Ascending aorta (tissue), 2 donors: ENCODE results near the gene LIMCH1. TPM values are rescaled to one million over a fixed set of nuclear protein-coding genes. Genes with fewer than 3 reads are reported as not detected.

Source experiments
- DNase-seq, 2 donors: peaks; one replicate each; pipeline ENCODE4 v3.0.0-alpha.2; 2019; ENCODE audit warnings: low spot score in 2 of 2
- H3K27ac ChIP-seq, 2 donors: fragments of 200-600 bp; sonication (generic); one replicate each; pipeline ENCODE4 v1.5.1; 2016 to 2017; ENCODE audit warnings: mild to moderate bottlenecking in 1 of 2
- H3K27me3 ChIP-seq: fragments of 200-600 bp; sonication (generic); one replicate; pipeline ENCODE4 v1.5.1; 2017
- H3K36me3 ChIP-seq, 2 donors: fragments of 200-600 bp; sonication (generic); one replicate each; pipeline ENCODE4 v1.5.1; 2016
- H3K4me1 ChIP-seq, 2 donors: fragments of 200-600 bp; sonication (generic); one replicate each; pipeline ENCODE4 v1.5.1; 2016 to 2017; ENCODE audit warnings: mild to moderate bottlenecking in 1 of 2
- H3K4me3 ChIP-seq, 2 donors: fragments of 200-600 bp; sonication (generic); one replicate each; pipeline ENCODE4 v1.5.1; 2016 to 2017; ENCODE audit warnings: mild to moderate bottlenecking in 1 of 2
- H3K9me3 ChIP-seq, 2 donors: fragments of 200-600 bp; sonication (generic); one replicate each; pipeline ENCODE4 v1.5.1; 2016
- CTCF ChIP-seq, 3 experiments: fragments of 200-600 bp in 2 of 3; fragments of 450-650 bp in 1 of 3; sonication (generic) in 2 of 3; IDR thresholded peaks; one replicate each; pipeline ENCODE4 v1.5.1; 2016 to 2019; ENCODE audit warnings: antibody characterized with exemption in 3 of 3, mild to moderate bottlenecking in 1 of 3, moderate library complexity in 1 of 3
- intact Hi-C: fragments of 100-400 bp; cut with DNase I; formaldehyde crosslinking; loops from one replicate; pipeline ENCODE4 v1.15.1; 2023
- total RNA-seq: library from RNA; depleted of rRNA; stranded (reverse); fragments of >200 nt; gene quantifications from one replicate; pipeline ENCODE4 v1.1.0, GENCODE V29; 2016

LIMCH1 gene
- total RNA-seq, 1 donor from 2014 or later = 44.4 TPM

GRCh38 chr4:41714364-41715000 lies 176.5 kb downstream of the LIMCH1 start:
- no peak for TF ChIP-seq CTCF (IDR thresholded peaks at IDR 0.05)
- no peaks in the 10 kb centered on the region for H3K36me3 ChIP-seq

GRCh38 chr4:41715155-41715554 lies 177.2 kb downstream of the LIMCH1 start:
- Histone ChIP-seq H3K4me1 (no peaks in the 10 kb centered on the region), H3K27ac (no peak overlapping the region), H3K27me3 (no peaks in the 10 kb centered on the region), H3K4me3 (no peak overlapping the region), H3K9me3 (no peaks in the 10 kb centered on the region), H3K36me3 (no peaks in the 10 kb centered on the region)
- intact Hi-C loops = no loop called here
- no peak for DNase-seq
- no peak for TF ChIP-seq CTCF (IDR thresholded peaks at IDR 0.05)

More at GRCh38 chr4:41714364-41715000, 176.5 kb downstream of the LIMCH1 start:
- H3K4me1 ChIP-seq = no peaks in the 10 kb centered on the region
- no peak overlapping the region for H3K27ac ChIP-seq
- intact Hi-C loops = no loop called here
- no peak overlapping the region for H3K4me3 ChIP-seq
- no peaks in the 10 kb centered on the region for H3K9me3 ChIP-seq
- no peaks in the 10 kb centered on the region for H3K27me3 ChIP-seq
- no peak for DNase-seq

- no peak for DNase-seq
- Histone ChIP-seq H3K4me3 (no peak overlapping the region), H3K4me1 (no peaks in the 10 kb centered on the region), H3K36me3 (no peaks in the 10 kb centered on the region), H3K27ac (no peak overlapping the region), H3K9me3 (no peaks in the 10 kb centered on the region), H3K27me3 (no peaks in the 10 kb centered on the region)
- intact Hi-C loops = no loop called here
- TF ChIP-seq CTCF (IDR thresholded peaks at IDR 0.05) = no peak
Measured at GRCh38 chr4:41718907-41719306, 180.9 kb downstream of the LIMCH1 start.

GRCh38 chr4:41719417-41719816 lies 181.5 kb downstream of the LIMCH1 start:
- DNase-seq = no peak
- Histone ChIP-seq H3K27ac (no peak overlapping the region), H3K36me3 (no peaks in the 10 kb centered on the region), H3K4me3 (no peak overlapping the region), H3K9me3 (no peaks in the 10 kb centered on the region), H3K27me3 (no peaks in the 10 kb centered on the region), H3K4me1 (no peaks in the 10 kb centered on the region)
- TF ChIP-seq CTCF (IDR thresholded peaks at IDR 0.05) = no peak
- intact Hi-C loops = no loop called here

GRCh38 chr4:41722181-41722580 lies 184.2 kb downstream of the LIMCH1 start:
- Histone ChIP-seq H3K4me3 (no peak overlapping the region), H3K9me3 (no peaks in the 10 kb centered on the region), H3K4me1 (no peaks in the 10 kb centered on the region), H3K27me3 (no peaks in the 10 kb centered on the region), H3K27ac (no peak overlapping the region), H3K36me3 (no peaks in the 10 kb centered on the region)
- TF ChIP-seq CTCF (IDR thresholded peaks at IDR 0.05) = no peak
- no peak for DNase-seq
- intact Hi-C loops = no loop called here

GRCh38 chr4:41723286-41723685 lies 185.3 kb downstream of the LIMCH1 start:
- H3K4me1 ChIP-seq = no peaks in the 10 kb centered on the region
- no peak overlapping the region for H3K4me3 ChIP-seq
- H3K27ac ChIP-seq = no peak overlapping the region
- no peaks in the 10 kb centered on the region for H3K36me3 ChIP-seq
- H3K9me3 ChIP-seq = no peaks in the 10 kb centered on the region
- no peak for TF ChIP-seq CTCF (IDR thresholded peaks at IDR 0.05)
- intact Hi-C loops = no loop called here
- no peak for DNase-seq
- no peaks in the 10 kb centered on the region for H3K27me3 ChIP-seq
